Neural cell (in vitro differentiated cells): ENCODE data around the gene SCNN1A. TPM values are rescaled to one million over a fixed set of nuclear protein-coding genes. Genes with fewer than 3 reads are reported as not detected.

ENCODE experiments used
- H2AFZ ChIP-seq: fragments of 200-600, 300-800 bp; sonication (generic), shearing (Covaris generic); 2 replicates; pipeline ENCODE4 v1.6.0; 2014; ENCODE audit warnings: low read depth, mild to moderate bottlenecking, antibody characterized with exemption, low read length, moderate library complexity
- H3F3A ChIP-seq: fragments of 200-600 bp; shearing (Covaris generic); 2 replicates; pipeline ENCODE4 v1.6.1; 2016; ENCODE audit warnings: mild to moderate bottlenecking, moderate library complexity, mixed read lengths, antibody characterized with exemption, low read length; ENCODE audit not compliant: insufficient read depth, poor library complexity, severe bottlenecking
- H3K27ac ChIP-seq: fragments of 200-600, 300-800 bp; sonication (generic), shearing (Covaris generic); 2 replicates; pipeline ENCODE4 v1.5.1; 2014; ENCODE audit warnings: mild to moderate bottlenecking, low read length, moderate library complexity
- H3K27me3 ChIP-seq: fragments of 300-800, 200-600 bp; sonication (generic), shearing (Covaris generic); 2 replicates; pipeline ENCODE4 v1.6.0; 2014; ENCODE audit warnings: mild to moderate bottlenecking, low read depth, low read length, moderate library complexity; ENCODE audit not compliant: insufficient read depth
- H3K36me3 ChIP-seq: fragments of 300-800, 200-600 bp; sonication (generic), shearing (Covaris generic); 2 replicates; pipeline ENCODE4 v1.5.1; 2014; ENCODE audit warnings: mild to moderate bottlenecking, antibody characterized with exemption, low read length, moderate library complexity; ENCODE audit not compliant: insufficient read depth
- H3K4me2 ChIP-seq: fragments of 300-800, 200-600 bp; sonication (generic), shearing (Covaris generic); 2 replicates; pipeline ENCODE4 v1.6.0; 2014; ENCODE audit warnings: mild to moderate bottlenecking, low read length
- H3K4me3 ChIP-seq: fragments of 300-800, 200-600 bp; sonication (generic), shearing (Covaris generic); 2 replicates; pipeline ENCODE4 v1.5.1; 2014; ENCODE audit warnings: mild to moderate bottlenecking, low read length, moderate library complexity
- H3K79me2 ChIP-seq: fragments of 200-600 bp; shearing (Covaris generic); replicated peaks from 2 replicates; pipeline ENCODE4 v1.6.0; 2014; ENCODE audit warnings: mild to moderate bottlenecking, low read length, moderate library complexity; ENCODE audit not compliant: insufficient read depth
- H3K9ac ChIP-seq: fragments of 300-800, 200-600 bp; sonication (generic), shearing (Covaris generic); 2 replicates; pipeline ENCODE4 v1.6.1; 2016; ENCODE audit warnings: mild to moderate bottlenecking, low read length, mixed read lengths
- H3K9me2 ChIP-seq: fragments of 200-600 bp; shearing (Covaris generic); 2 replicates; pipeline ENCODE4 v1.6.1; 2016; ENCODE audit warnings: mild to moderate bottlenecking, low read length, mixed read lengths; ENCODE audit not compliant: insufficient read depth
- H3K9me3 ChIP-seq: fragments of 200-600, 300-800 bp; sonication (generic), shearing (Covaris generic); 2 replicates; pipeline ENCODE4 v1.6.1; 2016; ENCODE audit warnings: mild to moderate bottlenecking, mixed run types, low read length, moderate library complexity, mixed read lengths
- H4K20me1 ChIP-seq: fragments of 200-600 bp; shearing (Covaris generic); 2 replicates; pipeline ENCODE4 v1.6.1; 2016; ENCODE audit warnings: mild to moderate bottlenecking, mixed run types; ENCODE audit not compliant: insufficient read depth
- CTCF ChIP-seq: fragments of 450-650 bp; IDR thresholded peaks from 2 replicates; pipeline ENCODE4 v1.5.1; 2014; ENCODE audit warnings: antibody characterized with exemption, mild to moderate bottlenecking, moderate library complexity; ENCODE audit not compliant: poor library complexity, severe bottlenecking
- EP300 ChIP-seq: fragments of 450-650 bp; conservative IDR thresholded peaks from 2 replicates; pipeline ENCODE4 v1.6.1; 2014; ENCODE audit warnings: antibody characterized with exemption, mild to moderate bottlenecking, moderate library complexity; ENCODE audit not compliant: poor library complexity, severe bottlenecking
- EZH2 ChIP-seq: fragments of 200-600, 300-800 bp; shearing (Covaris generic), sonication (generic); IDR thresholded peaks from 2 replicates; pipeline ENCODE4 v1.6.1; 2014; ENCODE audit warnings: antibody characterized with exemption, low read length, borderline replicate concordance, mild to moderate bottlenecking; ENCODE audit not compliant: insufficient read depth, poor library complexity, severe bottlenecking
- MXI1 ChIP-seq: fragments of 450-650 bp; conservative IDR thresholded peaks from 2 replicates; pipeline ENCODE4 v1.6.1; 2014; ENCODE audit warnings: antibody characterized with exemption, mild to moderate bottlenecking; ENCODE audit not compliant: poor library complexity, severe bottlenecking
- POLR2AphosphoS5 ChIP-seq: IDR thresholded peaks from 2 replicates; pipeline ENCODE4 v1.6.1; 2012
- RAD21 ChIP-seq: fragments of 450-650 bp; conservative IDR thresholded peaks from 2 replicates; pipeline ENCODE4 v1.6.1; 2014; ENCODE audit warnings: antibody characterized with exemption, mild to moderate bottlenecking, moderate library complexity
- SMC3 ChIP-seq: fragments of 450-650 bp; conservative IDR thresholded peaks from 2 replicates; pipeline ENCODE4 v1.6.1; 2014; ENCODE audit warnings: antibody characterized with exemption, mild to moderate bottlenecking, moderate library complexity; ENCODE audit not compliant: poor library complexity
- TAF1 ChIP-seq: IDR thresholded peaks from 2 replicates; pipeline ENCODE4 v1.6.1; 2012; ENCODE audit warnings: low read depth
- polyA plus RNA-seq: library from polyadenylated mRNA; depleted of rRNA; stranded (reverse); fragments of >200 nt; gene quantifications from 2 replicates; pipeline ENCODE4 v1.2.3, GENCODE V29; 2014
- TF ChIP-seq, protein P1 (sequence below): IDR thresholded peaks from 2 replicates; pipeline ENCODE4 v1.6.1; 2012; ENCODE audit warnings: borderline replicate concordance

The SCNN1A gene
- polyA plus RNA-seq, 1 donor from 2014 or later = not detected

DNA sequence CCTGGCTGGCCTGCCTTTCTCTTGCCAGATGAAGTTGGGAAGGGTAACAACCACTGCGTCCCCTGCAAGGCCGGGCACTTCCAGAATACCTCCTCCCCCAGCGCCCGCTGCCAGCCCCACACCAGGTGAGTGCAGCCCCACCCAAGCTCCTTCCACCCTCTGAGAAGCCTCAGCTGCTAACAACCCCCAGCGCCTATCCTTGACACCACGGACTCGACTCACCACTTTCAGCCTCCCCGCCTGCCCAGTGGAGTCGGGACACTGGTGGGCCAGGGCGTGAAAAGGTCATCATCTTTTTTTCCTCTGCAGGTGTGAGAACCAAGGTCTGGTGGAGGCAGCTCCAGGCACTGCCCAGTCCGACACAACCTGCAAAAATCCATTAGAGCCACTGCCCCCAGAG is 10.7 kb upstream of the SCNN1A start (continued):
- no peak for TF ChIP-seq RAD21
- TF ChIP-seq SMC3 = no peak

DNA sequence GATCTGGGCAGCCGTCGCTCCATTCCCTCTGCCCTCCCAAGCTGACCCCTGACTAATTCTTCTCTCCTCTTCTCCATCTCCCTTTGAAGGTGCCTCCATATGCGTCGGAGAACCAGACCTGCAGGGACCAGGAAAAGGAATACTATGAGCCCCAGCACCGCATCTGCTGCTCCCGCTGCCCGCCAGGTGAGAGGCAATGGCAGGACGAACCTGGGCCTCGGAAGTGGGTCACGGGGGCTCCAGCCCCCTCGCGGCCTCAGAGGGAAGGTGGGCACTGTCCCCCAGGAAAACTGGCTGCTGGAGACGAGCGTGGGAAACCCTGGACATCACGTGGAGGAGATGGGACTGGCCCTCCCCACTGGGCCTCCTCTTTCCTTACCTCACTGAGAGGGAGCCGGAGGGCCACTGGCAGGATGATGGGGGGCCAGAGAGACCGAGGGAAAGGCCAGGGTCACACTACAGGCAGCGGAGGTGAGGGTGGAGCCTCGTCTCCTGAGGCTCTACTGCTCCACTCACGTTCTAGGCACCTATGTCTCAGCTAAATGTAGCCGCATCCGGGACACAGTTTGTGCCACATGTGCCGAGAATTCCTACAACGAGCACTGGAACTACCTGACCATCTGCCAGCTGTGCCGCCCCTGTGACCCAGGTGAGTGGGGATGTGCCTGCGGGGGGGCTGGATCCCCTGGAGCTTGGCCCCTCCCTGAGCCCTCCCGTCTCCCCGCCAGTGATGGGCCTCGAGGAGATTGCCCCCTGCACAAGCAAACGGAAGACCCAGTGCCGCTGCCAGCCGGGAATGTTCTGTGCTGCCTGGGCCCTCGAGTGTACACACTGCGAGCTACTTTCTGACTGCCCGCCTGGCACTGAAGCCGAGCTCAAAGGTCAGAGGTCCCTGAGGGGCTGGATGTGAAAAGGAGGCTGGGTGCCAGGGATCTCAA is 9.4 kb upstream of the SCNN1A start:
- Histone ChIP-seq H3K9me2 (no peaks in the 10 kb centered on the region), H4K20me1 (no peaks in the 10 kb centered on the region), H3K79me2 (no peaks in the 10 kb centered on the region), H3K27ac (no peak overlapping the region), H2AFZ (no peak overlapping the region), H3K9ac (no peak overlapping the region), H3F3A (no peaks in the 10 kb centered on the region), H3K4me2 (no peak overlapping the region), H3K9me3 (no peaks in the 10 kb centered on the region), H3K27me3 (no peaks in the 10 kb centered on the region), H3K4me3 (no peak overlapping the region), H3K36me3 (no peaks in the 10 kb centered on the region)
- TF ChIP-seq, protein P1, sequence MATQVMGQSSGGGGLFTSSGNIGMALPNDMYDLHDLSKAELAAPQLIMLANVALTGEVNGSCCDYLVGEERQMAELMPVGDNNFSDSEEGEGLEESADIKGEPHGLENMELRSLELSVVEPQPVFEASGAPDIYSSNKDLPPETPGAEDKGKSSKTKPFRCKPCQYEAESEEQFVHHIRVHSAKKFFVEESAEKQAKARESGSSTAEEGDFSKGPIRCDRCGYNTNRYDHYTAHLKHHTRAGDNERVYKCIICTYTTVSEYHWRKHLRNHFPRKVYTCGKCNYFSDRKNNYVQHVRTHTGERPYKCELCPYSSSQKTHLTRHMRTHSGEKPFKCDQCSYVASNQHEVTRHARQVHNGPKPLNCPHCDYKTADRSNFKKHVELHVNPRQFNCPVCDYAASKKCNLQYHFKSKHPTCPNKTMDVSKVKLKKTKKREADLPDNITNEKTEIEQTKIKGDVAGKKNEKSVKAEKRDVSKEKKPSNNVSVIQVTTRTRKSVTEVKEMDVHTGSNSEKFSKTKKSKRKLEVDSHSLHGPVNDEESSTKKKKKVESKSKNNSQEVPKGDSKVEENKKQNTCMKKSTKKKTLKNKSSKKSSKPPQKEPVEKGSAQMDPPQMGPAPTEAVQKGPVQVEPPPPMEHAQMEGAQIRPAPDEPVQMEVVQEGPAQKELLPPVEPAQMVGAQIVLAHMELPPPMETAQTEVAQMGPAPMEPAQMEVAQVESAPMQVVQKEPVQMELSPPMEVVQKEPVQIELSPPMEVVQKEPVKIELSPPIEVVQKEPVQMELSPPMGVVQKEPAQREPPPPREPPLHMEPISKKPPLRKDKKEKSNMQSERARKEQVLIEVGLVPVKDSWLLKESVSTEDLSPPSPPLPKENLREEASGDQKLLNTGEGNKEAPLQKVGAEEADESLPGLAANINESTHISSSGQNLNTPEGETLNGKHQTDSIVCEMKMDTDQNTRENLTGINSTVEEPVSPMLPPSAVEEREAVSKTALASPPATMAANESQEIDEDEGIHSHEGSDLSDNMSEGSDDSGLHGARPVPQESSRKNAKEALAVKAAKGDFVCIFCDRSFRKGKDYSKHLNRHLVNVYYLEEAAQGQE = no peak
- TF ChIP-seq EZH2 (no peak), CTCF (no peak), SMC3 (no peak), EP300 (no peak), TAF1 (no peak), MXI1 (no peak), RAD21 (no peak), POLR2AphosphoS5 (no peak)
